Right atrium auricular region (tissue), 2 donors: ENCODE measurements around the gene GCAT. TPM values are rescaled to one million over a fixed set of nuclear protein-coding genes. Genes with fewer than 3 reads are reported as not detected.

Experiments
- DNase-seq: peaks from one replicate; pipeline ENCODE4 v3.0.0-alpha.2; 2019; ENCODE audit warnings: low spot score
- H3K27ac ChIP-seq, 2 donors: fragments of 200-600 bp; sonication (generic); 1 replicate in 1 of 2; 2 replicates in 1 of 2; pipeline ENCODE4 v1.5.1; 2016 to 2019
- H3K27me3 ChIP-seq, 2 donors: fragments of 200-600 bp; sonication (generic); one replicate each; pipeline versions ENCODE4 v1.5.1 to v1.6.0; 2017 to 2019
- H3K36me3 ChIP-seq: fragments of 200-600 bp; sonication (generic); one replicate; pipeline ENCODE4 v1.5.1; 2016
- H3K4me1 ChIP-seq, 2 donors: fragments of 200-600 bp; sonication (generic); one replicate each; pipeline versions ENCODE4 v1.5.1 to v1.6.0; 2017 to 2019
- H3K4me3 ChIP-seq, 2 donors: fragments of 200-600 bp; sonication (generic); 1 replicate in 1 of 2; 2 replicates in 1 of 2; pipeline ENCODE4 v1.5.1; 2017 to 2019; ENCODE audit warnings: mild to moderate bottlenecking in 1 of 2, moderate library complexity in 1 of 2
- H3K9me3 ChIP-seq, 2 donors: fragments of 200-600 bp; sonication (generic); one replicate each; pipeline ENCODE4 v1.5.1; 2019
- CTCF ChIP-seq, 2 donors: fragments of 200-600 bp; sonication (generic); IDR thresholded peaks; one replicate each; pipeline ENCODE4 v1.5.1; 2019; ENCODE audit warnings: antibody characterized with exemption in 2 of 2
- total RNA-seq, 2 donors: library from RNA; depleted of rRNA; stranded (reverse); fragments of >200 nt; gene quantifications; one replicate each; pipeline ENCODE4 v1.1.0, GENCODE V29; 2016

The GCAT gene
- total RNA-seq, 2 donors from 2014 or later, result 15.7 to 34.2 TPM

DNA sequence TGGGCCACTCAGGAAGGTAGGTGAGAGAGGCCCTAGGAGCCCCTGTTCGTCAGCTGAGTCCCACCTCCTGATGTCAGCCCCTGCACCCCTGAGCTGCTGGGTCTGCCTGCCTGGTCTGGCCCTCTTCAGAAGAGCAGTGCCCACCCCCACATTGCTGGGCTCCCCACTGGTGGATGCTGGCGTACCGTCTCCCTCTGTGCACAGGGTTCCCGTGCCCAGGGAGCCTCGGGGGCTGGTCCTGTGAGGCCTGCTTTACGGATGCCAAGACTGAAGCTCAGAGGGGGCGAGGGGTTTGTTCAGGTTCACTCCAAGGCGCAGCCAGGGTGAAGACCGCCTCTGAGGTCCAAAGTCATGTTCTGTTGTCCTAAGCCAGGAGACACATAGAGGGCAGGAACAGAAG is 44.7 kb upstream of the GCAT start:
- H3K27me3 ChIP-seq, result no peaks in the 10 kb centered on the region
- no peak for TF ChIP-seq CTCF (IDR thresholded peaks at IDR 0.05)
- H3K4me3 ChIP-seq, result no peak overlapping the region
- H3K4me1 ChIP-seq, result peaks cover 0 to 14% of the 10 kb centered on the region in 2 donors
- no peaks in the 10 kb centered on the region for H3K9me3 ChIP-seq
- H3K36me3 ChIP-seq, result peaks cover 71% of the 10 kb centered on the region
- H3K27ac ChIP-seq, result no peak overlapping the region
- DNase-seq, result no peak

GRCh38 chr22:37763652-37764051 is 44.1 kb upstream of the GCAT start:
- no peak overlapping the region for H3K27ac ChIP-seq
- no peak for TF ChIP-seq CTCF (IDR thresholded peaks at IDR 0.05)
- DNase-seq, result no peak
- H3K36me3 ChIP-seq, result peaks cover 71% of the 10 kb centered on the region
- no peak overlapping the region for H3K4me3 ChIP-seq
- H3K27me3 ChIP-seq, result no peaks in the 10 kb centered on the region
- H3K4me1 ChIP-seq, result peaks cover 0 to 14% of the 10 kb centered on the region in 2 donors
- no peaks in the 10 kb centered on the region for H3K9me3 ChIP-seq

- no peak for DNase-seq
- H3K9me3 ChIP-seq, result no peaks in the 10 kb centered on the region
- H3K27me3 ChIP-seq, result no peaks in the 10 kb centered on the region
- TF ChIP-seq CTCF (IDR thresholded peaks at IDR 0.05), result no peak
- H3K27ac ChIP-seq, result peak overlapping the region; percentile 35 to 41
- H3K4me1 ChIP-seq, result peaks cover 0 to 14% of the 10 kb centered on the region in 2 donors
- H3K36me3 ChIP-seq, result peaks cover 71% of the 10 kb centered on the region
- H3K4me3 ChIP-seq, result no peak overlapping the region
Measured at GRCh38 chr22:37764622-37765021, 43.1 kb upstream of the GCAT start.

DNA sequence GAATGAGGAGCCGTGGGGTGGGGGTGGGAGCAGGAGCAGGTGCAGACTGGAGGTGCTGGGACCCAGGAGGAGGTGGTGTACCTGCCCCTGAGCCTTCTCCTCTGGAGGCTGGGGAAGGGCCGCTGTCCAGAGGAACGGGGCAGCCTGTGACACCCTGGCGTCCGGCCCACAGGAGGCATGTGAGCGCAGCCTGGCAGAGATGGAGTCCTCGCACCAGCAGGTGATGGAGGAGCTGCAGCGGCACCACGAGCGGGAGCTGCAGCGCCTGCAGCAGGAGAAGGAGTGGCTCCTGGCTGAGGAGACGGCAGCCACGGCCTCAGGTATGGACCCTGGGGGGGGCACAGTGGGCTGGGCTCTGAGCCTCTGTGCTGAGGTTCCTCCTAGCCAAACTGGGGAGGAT is 42.2 kb upstream of the GCAT start:
- no peak for DNase-seq
- Histone ChIP-seq H3K4me1 (peaks cover 0 to 14% of the 10 kb centered on the region in 2 donors), H3K36me3 (peaks cover 73% of the 10 kb centered on the region), H3K9me3 (no peaks in the 10 kb centered on the region), H3K27ac (peak overlapping the region; percentile 35 to 41), H3K4me3 (no peak overlapping the region), H3K27me3 (no peaks in the 10 kb centered on the region)
- no peak for TF ChIP-seq CTCF (IDR thresholded peaks at IDR 0.05)

GRCh38 chr22:37765953-37766576 is 41.7 kb upstream of the GCAT start:
- no peak overlapping the region for H3K4me3 ChIP-seq
- H3K27ac ChIP-seq, result peak overlapping the region in 1 of 2 donors; percentile 35
- H3K27me3 ChIP-seq, result no peaks in the 10 kb centered on the region
- TF ChIP-seq CTCF (IDR thresholded peaks at IDR 0.05), result no peak
- no peaks in the 10 kb centered on the region for H3K9me3 ChIP-seq
- H3K36me3 ChIP-seq, result peaks cover 75% of the 10 kb centered on the region
- no peak for DNase-seq
- H3K4me1 ChIP-seq, result peaks cover 0 to 14% of the 10 kb centered on the region in 2 donors

DNA sequence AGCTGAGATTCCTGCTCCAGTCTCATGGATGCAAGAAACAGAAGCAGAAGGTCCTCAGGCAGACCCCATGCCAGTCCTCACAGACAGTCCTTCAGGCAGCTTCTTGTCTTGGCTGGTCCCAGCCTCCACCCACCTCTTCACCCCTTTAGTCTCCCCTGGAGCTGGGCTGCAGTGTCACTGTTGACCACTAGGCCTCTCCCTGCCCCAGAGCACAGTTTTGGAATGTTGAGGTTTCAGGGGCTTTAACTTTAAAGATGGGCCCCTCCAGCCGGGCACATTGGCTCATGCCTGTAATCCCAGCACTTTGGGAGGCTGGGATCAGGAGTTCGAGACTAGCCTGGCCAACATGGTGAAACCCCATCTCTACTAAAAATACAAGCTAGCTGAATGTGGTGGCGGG is 39.5 kb upstream of the GCAT start:
- no peak for TF ChIP-seq CTCF (IDR thresholded peaks at IDR 0.05)
- Histone ChIP-seq H3K27ac (no peak overlapping the region), H3K4me1 (peaks cover 0 to 14% of the 10 kb centered on the region in 2 donors), H3K9me3 (no peaks in the 10 kb centered on the region), H3K36me3 (peaks cover 82% of the 10 kb centered on the region), H3K4me3 (no peak overlapping the region), H3K27me3 (no peaks in the 10 kb centered on the region)
- DNase-seq, result no peak
